ENCODE measurements around the gene TMEM225B.
A peak's percentile ranks its signal among the peaks of the same experiment; 100 is the strongest.

Gene TMEM225B

GRCh38 chr7:99621271-99621670 lies 23.2 kb downstream of the TMEM225B start:
- no CpG with 5 or more reads among the region's 5 CpGs for WGBS (ENCODE audit: extremely low coverage, insufficient coverage, insufficient read length)
- Histone ChIP-seq H2BK5ac (ENCODE audit: low read depth, low read length, poor library complexity) (no peak overlapping the region), H3K9ac (ENCODE audit: low read length) (no peak overlapping the region)

GRCh38 chr7:99622596-99622995 lies 24.5 kb downstream of the TMEM225B start:
- Histone ChIP-seq H3K79me1 (ENCODE audit: low read length) (peaks cover 12% of the 10 kb centered on the region), H4K12ac (ENCODE audit: low read depth, low read length) (no peak overlapping the region), H3K79me2 (ENCODE audit: control insufficient read depth, insufficient read depth, low read length, poor library complexity) (peaks cover 7% of the 10 kb centered on the region), H4K91ac (ENCODE audit: low read depth, low read length) (no peak overlapping the region), H3K4me2 (ENCODE audit: low read length) (no peak overlapping the region), H3K9me3 (ENCODE audit: insufficient read depth, low read depth, low read length) (peaks cover 5% of the 10 kb centered on the region), H2BK120ac (ENCODE audit: insufficient read depth, low read length, poor library complexity) (no peak overlapping the region), H3K23ac (ENCODE audit: low read length) (no peak overlapping the region), H3K4me3 (ENCODE audit: low read depth, low read length) (no peak overlapping the region), H3K9ac (ENCODE audit: low read length) (no peak overlapping the region), H3K27me3 (ENCODE audit: insufficient read depth, low read length) (no peaks in the 10 kb centered on the region), H3K14ac (ENCODE audit: low read length) (no peak overlapping the region), H3K4ac (ENCODE audit: low read depth, low read length) (no peak overlapping the region), H3K27ac (ENCODE audit: low read depth, low read length) (no peak overlapping the region), H2BK5ac (ENCODE audit: low read depth, low read length, poor library complexity) (no peak overlapping the region), H4K8ac (ENCODE audit: low read depth, low read length) (no peak overlapping the region), H2AFZ (ENCODE audit: insufficient read depth, low read length, poor library complexity) (no peak overlapping the region), H3K36me3 (ENCODE audit: control insufficient read depth in 1 of 2, insufficient read depth in 2 of 2, low read length in 2 of 2) (peaks cover 57 to 70% of the 10 kb centered on the region in 2 experiments), H2BK12ac (ENCODE audit: low read length) (no peak overlapping the region), H3K4me1 (ENCODE audit: control insufficient read depth in 1 of 2, insufficient read depth in 2 of 2, low read length in 2 of 2) (peaks cover 19 to 25% of the 10 kb centered on the region in 2 experiments), H2AK5ac (ENCODE audit: low read length) (no peak overlapping the region), H3K18ac (ENCODE audit: low read length) (no peak overlapping the region)
- DNase-seq, result no peak
- WGBS (ENCODE audit: extremely low coverage, insufficient coverage, insufficient read length), result no CpG with 5 or more reads among the region's 10 CpGs

More at GRCh38 chr7:99621271-99621670, 23.2 kb downstream of the TMEM225B start:
- H3K4me3 ChIP-seq (ENCODE audit: low read depth, low read length), result no peak overlapping the region
- H2AFZ ChIP-seq (ENCODE audit: insufficient read depth, low read length, poor library complexity), result no peak overlapping the region
- no peak overlapping the region for H3K14ac ChIP-seq (ENCODE audit: low read length)
- H3K18ac ChIP-seq (ENCODE audit: low read length), result no peak overlapping the region
- no peak overlapping the region for H2AK5ac ChIP-seq (ENCODE audit: low read length)
- no peak overlapping the region for H3K4me2 ChIP-seq (ENCODE audit: low read length)
- no peak overlapping the region for H4K8ac ChIP-seq (ENCODE audit: low read depth, low read length)
- H3K36me3 ChIP-seq (ENCODE audit: control insufficient read depth in 1 of 2, insufficient read depth in 2 of 2, low read length in 2 of 2), result peaks cover 56 to 65% of the 10 kb centered on the region in 2 experiments
- H3K79me1 ChIP-seq (ENCODE audit: low read length), result peaks cover 22% of the 10 kb centered on the region
- no peak overlapping the region for H4K91ac ChIP-seq (ENCODE audit: low read depth, low read length)
- H3K27me3 ChIP-seq (ENCODE audit: insufficient read depth, low read length), result no peaks in the 10 kb centered on the region
- peaks cover 15% of the 10 kb centered on the region for H3K79me2 ChIP-seq (ENCODE audit: control insufficient read depth, insufficient read depth, low read length, poor library complexity)
- H3K4ac ChIP-seq (ENCODE audit: low read depth, low read length), result peak overlapping the region; percentile 15
- no peak overlapping the region for H2BK12ac ChIP-seq (ENCODE audit: low read length)
- no peak overlapping the region for H3K27ac ChIP-seq (ENCODE audit: low read depth, low read length)
- H4K12ac ChIP-seq (ENCODE audit: low read depth, low read length), result no peak overlapping the region
- DNase-seq, result no peak
- peaks cover 5% of the 10 kb centered on the region for H3K9me3 ChIP-seq (ENCODE audit: insufficient read depth, low read depth, low read length)
- H2BK120ac ChIP-seq (ENCODE audit: insufficient read depth, low read length, poor library complexity), result no peak overlapping the region
- H3K23ac ChIP-seq (ENCODE audit: low read length), result no peak overlapping the region
- H3K4me1 ChIP-seq (ENCODE audit: control insufficient read depth in 1 of 2, insufficient read depth in 2 of 2, low read length in 2 of 2), result peaks cover 24 to 29% of the 10 kb centered on the region in 2 experiments

GRCh38 chr7:99623091-99623693 lies 25.1 kb downstream of the TMEM225B start:
- Histone ChIP-seq H2BK120ac (ENCODE audit: insufficient read depth, low read length, poor library complexity) (no peak overlapping the region), H2AK5ac (ENCODE audit: low read length) (no peak overlapping the region), H2BK12ac (ENCODE audit: low read length) (no peak overlapping the region), H3K27me3 (ENCODE audit: insufficient read depth, low read length) (no peaks in the 10 kb centered on the region), H3K79me2 (ENCODE audit: control insufficient read depth, insufficient read depth, low read length, poor library complexity) (peaks cover 7% of the 10 kb centered on the region), H4K8ac (ENCODE audit: low read depth, low read length) (no peak overlapping the region), H3K36me3 (ENCODE audit: control insufficient read depth in 1 of 2, insufficient read depth in 2 of 2, low read length in 2 of 2) (peaks cover 59 to 73% of the 10 kb centered on the region in 2 experiments), H3K9me3 (ENCODE audit: insufficient read depth, low read depth, low read length) (peaks cover 5% of the 10 kb centered on the region), H3K23ac (ENCODE audit: low read length) (no peak overlapping the region), H2BK5ac (ENCODE audit: low read depth, low read length, poor library complexity) (no peak overlapping the region), H2AFZ (ENCODE audit: insufficient read depth, low read length, poor library complexity) (no peak overlapping the region), H3K27ac (ENCODE audit: low read depth, low read length) (no peak overlapping the region), H4K12ac (ENCODE audit: low read depth, low read length) (no peak overlapping the region), H3K4me2 (ENCODE audit: low read length) (no peak overlapping the region), H3K4me1 (ENCODE audit: control insufficient read depth in 1 of 2, insufficient read depth in 2 of 2, low read length in 2 of 2) (peaks cover 19 to 21% of the 10 kb centered on the region in 2 experiments), H3K4me3 (ENCODE audit: low read depth, low read length) (no peak overlapping the region), H3K18ac (ENCODE audit: low read length) (no peak overlapping the region), H4K91ac (ENCODE audit: low read depth, low read length) (no peak overlapping the region), H3K4ac (ENCODE audit: low read depth, low read length) (no peak overlapping the region), H3K9ac (ENCODE audit: low read length) (no peak overlapping the region), H3K79me1 (ENCODE audit: low read length) (peaks cover 12% of the 10 kb centered on the region), H3K14ac (ENCODE audit: low read length) (no peak overlapping the region)
- no CpG with 5 or more reads among the region's 7 CpGs for WGBS (ENCODE audit: extremely low coverage, insufficient coverage, insufficient read length)
- DNase-seq, result no peak

- Histone ChIP-seq H3K36me3 (ENCODE audit: control insufficient read depth in 1 of 2, insufficient read depth in 2 of 2, low read length in 2 of 2) (peaks cover 62 to 77% of the 10 kb centered on the region in 2 experiments), H3K23ac (ENCODE audit: low read length) (no peak overlapping the region), H4K91ac (ENCODE audit: low read depth, low read length) (no peak overlapping the region), H3K4me3 (ENCODE audit: low read depth, low read length) (no peak overlapping the region), H2BK12ac (ENCODE audit: low read length) (no peak overlapping the region), H2BK5ac (ENCODE audit: low read depth, low read length, poor library complexity) (no peak overlapping the region), H3K9me3 (ENCODE audit: insufficient read depth, low read depth, low read length) (peaks cover 5% of the 10 kb centered on the region), H3K4ac (ENCODE audit: low read depth, low read length) (no peak overlapping the region), H2BK120ac (ENCODE audit: insufficient read depth, low read length, poor library complexity) (no peak overlapping the region), H2AK5ac (ENCODE audit: low read length) (no peak overlapping the region), H2AFZ (ENCODE audit: insufficient read depth, low read length, poor library complexity) (no peak overlapping the region), H3K14ac (ENCODE audit: low read length) (no peak overlapping the region), H3K4me2 (ENCODE audit: low read length) (no peak overlapping the region), H4K12ac (ENCODE audit: low read depth, low read length) (no peak overlapping the region), H3K9ac (ENCODE audit: low read length) (no peak overlapping the region), H3K18ac (ENCODE audit: low read length) (no peak overlapping the region), H3K79me2 (ENCODE audit: control insufficient read depth, insufficient read depth, low read length, poor library complexity) (peaks cover 7% of the 10 kb centered on the region), H3K79me1 (ENCODE audit: low read length) (peaks cover 9% of the 10 kb centered on the region), H3K27me3 (ENCODE audit: insufficient read depth, low read length) (no peaks in the 10 kb centered on the region), H3K27ac (ENCODE audit: low read depth, low read length) (no peak overlapping the region), H3K4me1 (ENCODE audit: control insufficient read depth in 1 of 2, insufficient read depth in 2 of 2, low read length in 2 of 2) (peaks cover 19% of the 10 kb centered on the region in 2 experiments), H4K8ac (ENCODE audit: low read depth, low read length) (no peak overlapping the region)
- no peak for DNase-seq
- no CpG with 5 or more reads among the region's 9 CpGs for WGBS (ENCODE audit: extremely low coverage, insufficient coverage, insufficient read length)
Measured at GRCh38 chr7:99623702-99624447, 25.8 kb downstream of the TMEM225B start.
